ENCODE measurements around the gene NPPC.

NPPC gene

GRCh38 chr2:231961349-231962166 is 35.4 kb upstream of the NPPC start, which contains the start of gene DIS3L2 (continued):
- TF ChIP-seq ZBTB10 (tag by site-specific recombination; IDR thresholded peaks at IDR 0.05) (0 out of 2 replicates have a peak, but pooled peaks have one; percentile 35), MEIS1 (CRISPR knock-in tag; IDR thresholded peaks at IDR 0.05; ENCODE audit: borderline replicate concordance) (no peak), ZSCAN23 (tag by site-specific recombination; IDR thresholded peaks at IDR 0.05) (no peak), PBX3 (CRISPR knock-in tag; IDR thresholded peaks at IDR 0.05) (no peak), ZNF133 (tag by site-specific recombination; IDR thresholded peaks at IDR 0.05) (no peak), MZF1 (tag by site-specific recombination; IDR thresholded peaks at IDR 0.05; ENCODE audit: borderline replicate concordance) (peak; percentile 70), FEZF1 (tag by site-specific recombination; IDR thresholded peaks at IDR 0.05) (peak; percentile 70; the same call in 1 of the 2 replicates), GLI2 (tag by site-specific recombination; IDR thresholded peaks at IDR 0.05; ENCODE audit: borderline replicate concordance, low read depth) (no peak), ZNF664 (tag by site-specific recombination; IDR thresholded peaks at IDR 0.05) (no peak), ZNF112 (tag by site-specific recombination; IDR thresholded peaks at IDR 0.05) (no peak), ZNF302 (tag by site-specific recombination; IDR thresholded peaks at IDR 0.05; ENCODE audit: low read depth) (no peak), REST (tag by site-specific recombination; IDR thresholded peaks at IDR 0.05) (no peak), ZNF843 (tag by site-specific recombination; IDR thresholded peaks at IDR 0.05) (no peak), HIC1 (tag by site-specific recombination; IDR thresholded peaks at IDR 0.05) (no peak), ZNF138 (tag by site-specific recombination; IDR thresholded peaks at IDR 0.05; ENCODE audit: borderline replicate concordance) (no peak), ZNF146 (tag by site-specific recombination; IDR thresholded peaks at IDR 0.05) (0 out of 2 replicates have a peak, but pooled peaks have one; percentile 9), ZNF2 (tag by site-specific recombination; IDR thresholded peaks at IDR 0.05) (peak; percentile 65; the same call in 1 of the 2 replicates), ZBTB8A (tag by site-specific recombination; IDR thresholded peaks at IDR 0.05) (peak; percentile 95), ZNF701 (tag by site-specific recombination; IDR thresholded peaks at IDR 0.05) (no peak), CTCF (tag by site-specific recombination; IDR thresholded peaks at IDR 0.05) (peak; percentile 95), ZNF518A (tag by site-specific recombination; conservative IDR thresholded peaks at IDR 0.05; ENCODE audit: low read depth) (peak; percentile 96), ZNF202 (tag by site-specific recombination; IDR thresholded peaks at IDR 0.05; ENCODE audit: borderline replicate concordance) (no peak)

Measured in HEK293 (cell line).